LNCAP (cell line): Measurements from ENCODE around the gene NPAS4.

Experiments
- CTCF ChIP-seq: fragments of 450-650 bp; IDR thresholded peaks from 2 replicates; pipeline ENCODE4 v1.5.1; 2017; ENCODE audit warnings: mild to moderate bottlenecking

Gene NPAS4

GRCh38 chr11:66420671-66421476 lies at the start of gene NPAS4:
TSS of gene NPAS4 (plus strand) at chr11:66421035. CDS start at chr11:66421180, 145 bp downstream.
- TF ChIP-seq CTCF: no peak

GRCh38 chr11:66371627-66372415 lies 49.0 kb upstream of the NPAS4 start, which contains the start of gene SLC29A2:
TSS of gene SLC29A2 (minus strand) at chr11:66371760. CDS start at chr11:66371591, 169 bp downstream.
- no peak for TF ChIP-seq CTCF

GRCh38 chr11:66373265-66373664 lies 47.6 kb upstream of the NPAS4 start:
- TF ChIP-seq CTCF: no peak

- peak; percentile 92 for TF ChIP-seq CTCF
These were observed 34.4 kb upstream of the NPAS4 start for GRCh38 chr11:66386171-66387069.

GRCh38 chr11:66388780-66389386 lies 32.0 kb upstream of the NPAS4 start:
- TF ChIP-seq CTCF: peak; percentile 71

- TF ChIP-seq CTCF: no peak
These were observed 29.5 kb upstream of the NPAS4 start for GRCh38 chr11:66391322-66391721.
